HG02970 (cell line): ENCODE measurements around the gene LETM1.

Experiments
- ATAC-seq: cut with Tn5 transposase; IDR thresholded peaks from one replicate; pipeline ENCODE4 v1.9.1; 2021; ENCODE audit warnings: mild to moderate bottlenecking, moderate library complexity, moderate number of reproducible peaks; ENCODE audit not compliant: unreplicated experiment, low FRiP score

The LETM1 gene

DNA sequence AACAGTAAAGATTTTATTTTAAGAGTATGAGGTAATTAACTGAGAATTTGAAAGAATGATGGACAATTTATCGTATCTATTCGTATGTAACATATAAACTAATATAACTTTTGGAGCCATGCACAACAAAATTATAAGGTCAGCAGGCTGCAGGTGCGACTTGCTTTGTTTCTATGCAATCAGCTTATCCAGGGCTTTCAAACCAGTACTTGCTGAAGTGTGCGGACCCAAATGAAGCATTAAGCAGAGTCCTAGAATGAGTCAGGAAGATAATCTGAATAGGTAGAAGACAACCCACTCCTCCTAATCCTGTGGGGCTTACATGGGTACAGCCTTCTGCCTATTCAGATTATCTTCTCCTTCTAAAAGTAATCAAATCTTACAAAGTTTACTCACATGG is 17.3 kb upstream of the LETM1 start:
- ATAC-seq = no peak

GRCh38 chr4:1872870-1873269 is 16.9 kb upstream of the LETM1 start:
- ATAC-seq = no peak

DNA sequence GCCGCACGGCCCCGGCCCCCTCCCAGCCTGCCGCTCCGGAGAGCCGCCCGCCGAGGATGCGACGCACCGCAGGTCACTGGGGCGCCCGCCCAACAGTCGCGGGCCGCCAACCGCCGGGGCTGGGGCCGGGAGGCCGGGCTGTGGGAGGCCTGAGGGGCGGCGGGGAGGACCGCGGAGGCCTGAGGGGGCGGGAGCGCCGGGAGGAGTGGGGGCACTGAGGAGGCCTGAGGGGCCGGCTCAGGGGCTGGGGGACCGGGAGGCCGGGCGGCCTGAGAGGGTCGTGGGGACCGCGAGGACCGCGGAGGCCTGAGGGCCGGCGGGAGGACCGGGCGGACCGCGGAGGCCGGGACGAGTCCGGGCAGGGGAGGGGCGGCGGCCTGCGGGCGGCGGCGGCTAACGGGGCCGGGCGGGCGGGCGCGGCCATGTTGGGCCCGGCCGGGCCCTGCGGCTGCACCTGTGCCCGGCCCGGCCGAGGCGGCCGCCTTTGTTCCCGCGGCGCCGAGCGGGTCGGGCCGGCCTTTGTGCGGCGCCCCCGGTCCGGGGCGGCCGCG is 15.6 kb upstream of the LETM1 start:
- no peak for ATAC-seq

DNA sequence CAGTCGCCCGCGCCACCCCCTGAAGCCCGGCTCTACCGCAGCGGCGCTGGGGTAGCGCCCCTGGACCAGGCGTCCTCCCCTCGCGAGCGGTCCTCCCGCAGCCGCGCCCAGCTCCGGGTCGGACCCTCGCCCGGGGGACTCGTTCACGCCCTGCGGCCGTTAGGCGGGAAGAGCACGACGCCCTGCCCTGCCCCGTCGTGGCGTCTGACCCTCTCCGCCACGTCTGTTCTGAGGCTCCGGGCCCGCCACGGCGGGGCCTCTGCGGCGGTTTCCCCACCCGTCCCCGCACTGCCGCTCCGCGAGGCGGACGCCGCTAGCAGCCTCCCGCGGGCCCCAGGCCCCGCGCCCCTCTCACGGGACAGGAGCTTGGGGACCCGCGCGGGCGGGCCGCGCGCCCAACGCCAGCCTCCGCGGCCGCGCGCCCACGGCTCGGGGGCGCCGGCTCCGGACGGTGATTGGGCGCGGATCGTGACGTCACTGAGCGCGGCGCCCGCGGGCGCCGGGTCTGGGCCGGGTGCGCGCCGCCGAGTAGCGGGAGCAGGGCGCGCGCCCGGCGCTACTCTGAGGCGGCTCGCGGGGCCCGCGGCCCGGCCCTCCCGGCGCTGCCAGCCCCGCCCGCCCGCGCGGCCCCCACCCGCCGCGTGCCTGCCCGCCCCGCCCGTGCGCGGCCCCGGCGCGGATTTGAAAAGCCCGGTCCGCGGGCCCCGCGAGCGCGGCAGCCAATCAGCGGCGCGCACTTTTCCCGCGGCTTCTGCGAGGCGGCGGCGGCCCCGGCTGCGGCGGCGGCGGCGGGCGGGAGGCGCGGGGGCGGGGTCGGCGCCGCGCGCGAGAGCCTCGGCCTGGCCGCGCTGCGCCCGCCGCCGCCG is 14.9 kb upstream of the LETM1 start, which contains the start of gene NSD2:
Gene NSD2, plus strand, starts transcription at position 816 of the 866 bp plus-strand sequence. CDS start 29,262 bp downstream, outside the sequence.
- ATAC-seq = peak; percentile 74

GRCh38 chr4:1870328-1870577 is 14.3 kb upstream of the LETM1 start:
- ATAC-seq = peak; percentile 38

DNA sequence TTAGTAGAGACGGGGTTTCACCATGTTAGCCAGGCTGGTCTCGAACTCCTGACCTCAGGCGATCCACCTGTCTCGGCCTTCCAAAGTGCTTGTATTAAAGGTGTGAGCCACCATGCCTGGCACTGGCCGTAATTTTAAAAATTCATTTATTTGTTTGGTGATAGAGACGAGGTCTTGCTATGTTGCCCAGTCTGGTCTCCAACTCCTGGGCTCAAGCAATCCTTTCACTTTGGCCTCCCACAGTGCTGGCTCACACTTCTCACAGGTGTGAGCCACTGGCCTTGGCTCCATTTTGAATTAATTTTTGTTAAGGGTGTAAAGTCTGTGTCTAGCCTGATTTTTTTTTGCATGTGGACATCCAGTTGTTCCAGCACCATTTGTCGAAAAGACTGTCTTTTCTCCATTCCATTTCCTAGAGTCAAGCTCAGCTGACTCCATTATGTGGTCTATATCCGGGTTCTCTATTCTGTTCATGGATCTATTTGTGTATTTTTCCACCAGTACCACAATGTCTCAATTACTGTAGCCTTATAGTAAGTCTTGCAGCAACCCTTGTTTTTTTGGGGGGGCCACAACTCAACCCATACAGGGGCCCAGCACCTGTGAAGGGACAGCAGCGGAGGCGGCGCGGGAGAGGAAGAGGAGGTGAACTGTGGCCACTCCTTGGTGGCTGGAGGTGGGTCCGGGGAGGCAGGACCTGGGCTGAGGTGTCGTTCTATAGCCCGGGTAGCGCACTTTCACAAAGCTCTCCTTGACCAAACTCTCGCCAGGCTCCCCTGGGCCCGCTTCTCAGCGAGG is 13.8 kb upstream of the LETM1 start:
- no peak for ATAC-seq

DNA sequence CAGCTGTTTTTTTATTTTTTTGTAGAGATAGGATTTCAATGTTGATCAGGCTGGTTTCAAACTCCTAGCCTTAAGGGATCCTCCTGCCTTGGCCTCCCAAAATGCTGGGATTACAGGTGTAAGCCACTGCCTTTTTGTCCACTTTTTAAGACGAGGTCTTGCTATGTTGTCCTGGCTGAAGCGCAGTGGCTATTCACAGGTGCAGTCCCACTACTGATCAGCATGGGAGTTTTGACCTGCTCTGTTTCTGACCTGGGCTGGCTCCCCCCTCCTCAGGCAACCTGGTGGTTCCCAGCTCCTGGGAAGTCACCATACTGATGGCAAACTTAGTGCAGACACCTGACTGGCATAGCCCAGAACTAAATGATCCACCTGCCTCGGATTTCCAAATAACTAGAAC is 13.0 kb upstream of the LETM1 start:
- ATAC-seq = no peak

DNA sequence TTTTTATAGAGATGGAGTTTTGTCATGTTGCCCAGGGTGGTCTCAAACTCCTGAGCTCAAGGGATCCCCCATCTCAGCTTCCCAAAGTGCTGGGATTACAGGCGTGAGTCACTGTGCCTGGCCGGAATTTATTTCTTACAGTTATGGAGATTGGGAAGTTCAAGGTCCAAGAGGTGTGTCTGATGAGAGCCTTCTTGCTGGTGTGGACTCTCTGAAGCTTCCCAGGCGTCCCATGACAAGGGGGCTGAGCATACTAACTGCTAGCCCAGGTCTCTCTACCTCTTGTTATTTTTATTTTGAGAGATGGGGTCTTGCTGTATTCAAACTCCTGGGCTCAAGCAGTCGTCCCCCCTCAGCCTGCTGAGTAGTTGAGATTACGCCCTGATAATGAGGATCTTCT is 12.3 kb upstream of the LETM1 start:
- no peak for ATAC-seq

DNA sequence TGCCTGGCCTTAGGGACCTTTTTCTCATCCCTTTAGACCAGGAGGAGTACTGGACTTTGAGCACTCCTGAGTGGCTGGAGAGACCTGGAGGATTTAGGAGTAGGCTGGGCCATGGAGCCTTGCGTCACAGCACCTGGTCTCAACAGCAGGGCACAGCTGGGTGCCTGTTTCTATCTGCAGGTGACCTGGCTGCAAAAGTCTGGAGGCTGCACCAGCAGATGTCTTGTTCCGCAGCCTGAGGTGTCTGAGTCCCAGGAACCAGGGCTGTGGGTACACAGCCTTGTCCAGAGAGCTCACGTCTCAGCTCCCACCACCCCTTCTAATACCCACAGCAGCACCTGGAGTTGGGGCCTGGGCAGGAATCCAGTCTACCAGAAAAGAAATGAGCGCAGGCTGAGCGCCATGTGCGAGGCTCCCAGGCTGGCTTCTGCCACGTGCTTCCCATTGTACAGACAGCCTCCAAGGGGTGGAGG is 10.3 kb upstream of the LETM1 start:
- ATAC-seq = no peak

GRCh38 chr4:1864076-1865008 is 8.4 kb upstream of the LETM1 start:
- ATAC-seq = no peak

DNA sequence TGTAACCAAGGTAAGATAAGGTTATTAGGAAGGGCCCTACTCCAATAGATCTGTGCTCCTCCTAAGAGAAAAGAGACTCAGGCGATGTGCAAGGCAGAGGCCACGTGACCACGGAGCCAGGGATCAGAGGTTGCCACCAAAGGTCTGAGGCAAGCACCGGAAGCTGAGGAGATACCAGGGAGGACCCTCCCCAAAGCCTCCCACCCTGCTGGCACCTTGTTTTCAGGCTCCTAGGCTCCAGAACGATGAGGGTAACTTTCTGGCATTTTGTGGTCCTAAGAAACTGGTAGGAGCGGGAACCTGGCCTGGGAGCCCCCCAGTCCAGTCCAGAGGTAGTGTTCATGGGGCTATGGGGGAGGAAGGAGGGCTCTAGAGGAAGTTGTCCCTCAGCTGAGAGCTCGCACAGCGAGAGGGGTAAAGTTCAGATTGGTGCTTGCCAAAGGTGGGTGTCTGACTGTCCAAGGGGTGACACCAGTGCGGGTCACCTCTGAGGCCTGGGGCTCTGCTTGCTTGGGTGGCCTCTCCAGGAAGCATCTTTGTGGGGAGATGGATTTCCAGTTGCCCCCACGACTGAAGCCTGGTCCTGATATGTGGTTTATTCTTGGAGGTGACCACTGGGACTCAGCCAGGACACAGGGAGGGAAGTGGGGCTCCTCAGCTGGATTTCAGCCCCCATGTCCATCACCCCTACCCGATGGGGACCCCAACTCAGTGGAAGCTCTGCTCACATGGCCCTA is 7.5 kb upstream of the LETM1 start:
- ATAC-seq = no peak

DNA sequence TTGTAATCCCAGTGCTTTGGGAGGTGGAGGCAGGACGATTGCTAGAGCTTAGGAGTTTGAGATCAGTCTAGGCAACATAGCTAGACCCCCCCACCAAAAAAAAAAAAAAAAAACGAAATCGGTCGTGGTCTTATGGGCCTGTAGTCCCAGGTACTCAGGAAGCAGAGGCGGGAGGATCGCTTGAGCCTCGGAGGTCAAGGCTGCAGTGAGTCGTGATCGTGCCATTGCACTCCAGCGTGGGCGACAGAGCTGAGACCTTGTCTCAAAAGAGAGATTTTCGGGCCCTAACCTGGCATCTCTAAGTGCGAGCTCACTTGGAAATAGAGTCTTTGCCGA is 7.0 kb upstream of the LETM1 start:
- no peak for ATAC-seq

DNA sequence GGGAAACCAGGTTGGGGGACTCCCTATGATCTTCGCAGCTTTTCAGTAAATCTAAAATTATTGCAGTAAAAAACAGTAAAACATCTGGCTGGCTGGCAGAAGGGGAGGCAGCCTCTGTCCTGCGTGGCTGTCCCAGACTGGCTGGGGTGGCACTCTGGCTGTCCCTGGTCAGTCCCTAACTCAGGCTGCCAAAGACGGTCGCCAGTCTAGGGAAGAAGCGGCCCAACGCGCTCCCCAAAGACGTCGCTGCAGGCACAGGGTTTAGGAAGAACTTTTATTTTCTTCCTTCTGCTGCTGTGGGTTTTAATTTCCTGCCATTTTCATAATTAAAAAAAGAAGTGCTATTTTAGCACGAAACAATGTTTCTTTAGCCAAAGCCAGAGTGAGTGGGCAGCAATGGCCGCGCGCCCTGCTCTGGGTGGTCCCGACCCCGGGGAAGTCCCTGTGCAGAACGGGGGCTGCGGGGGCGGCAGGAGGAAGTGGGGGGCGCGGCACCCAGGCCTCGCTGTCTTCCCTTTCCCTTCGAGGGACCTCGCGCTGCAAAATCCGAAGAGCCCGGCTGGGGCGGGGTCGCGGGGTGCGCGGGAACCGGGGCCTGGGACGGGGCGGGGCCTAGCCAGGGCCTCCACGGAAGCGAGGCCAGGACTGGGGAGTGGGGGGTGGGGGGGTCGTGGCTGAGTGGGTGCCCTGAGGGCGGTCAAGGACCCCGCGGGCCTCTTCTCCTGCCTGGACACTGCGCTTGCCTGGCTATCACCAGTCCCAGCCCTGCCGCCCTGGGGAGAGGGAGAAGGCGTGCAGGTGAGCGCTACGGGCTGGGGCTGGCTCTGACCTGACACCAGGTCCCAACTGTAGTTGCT is 6.3 kb upstream of the LETM1 start:
- no peak for ATAC-seq

GRCh38 chr4:1859389-1859753 is 3.4 kb upstream of the LETM1 start:
- no peak for ATAC-seq

DNA sequence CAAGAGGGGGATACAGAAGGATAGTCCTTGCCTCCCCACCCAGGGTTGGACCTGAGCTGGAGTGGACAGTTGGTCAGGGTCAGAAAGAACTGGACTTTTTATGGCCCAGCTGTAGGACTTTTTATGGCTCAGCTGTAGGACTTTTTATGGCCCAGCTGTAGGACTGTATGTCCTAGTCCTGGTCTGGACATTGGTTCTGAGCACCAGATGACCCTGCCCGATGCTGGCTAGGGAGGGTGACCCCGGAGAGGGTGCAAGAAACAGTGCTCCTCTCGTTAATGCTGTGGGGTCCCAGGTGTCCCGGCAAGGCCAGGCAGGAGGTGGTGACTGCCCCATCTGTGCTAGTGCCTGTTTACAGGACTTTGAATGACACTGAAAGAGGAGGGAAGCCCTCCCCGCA is 2.0 kb upstream of the LETM1 start:
- no peak for ATAC-seq

DNA sequence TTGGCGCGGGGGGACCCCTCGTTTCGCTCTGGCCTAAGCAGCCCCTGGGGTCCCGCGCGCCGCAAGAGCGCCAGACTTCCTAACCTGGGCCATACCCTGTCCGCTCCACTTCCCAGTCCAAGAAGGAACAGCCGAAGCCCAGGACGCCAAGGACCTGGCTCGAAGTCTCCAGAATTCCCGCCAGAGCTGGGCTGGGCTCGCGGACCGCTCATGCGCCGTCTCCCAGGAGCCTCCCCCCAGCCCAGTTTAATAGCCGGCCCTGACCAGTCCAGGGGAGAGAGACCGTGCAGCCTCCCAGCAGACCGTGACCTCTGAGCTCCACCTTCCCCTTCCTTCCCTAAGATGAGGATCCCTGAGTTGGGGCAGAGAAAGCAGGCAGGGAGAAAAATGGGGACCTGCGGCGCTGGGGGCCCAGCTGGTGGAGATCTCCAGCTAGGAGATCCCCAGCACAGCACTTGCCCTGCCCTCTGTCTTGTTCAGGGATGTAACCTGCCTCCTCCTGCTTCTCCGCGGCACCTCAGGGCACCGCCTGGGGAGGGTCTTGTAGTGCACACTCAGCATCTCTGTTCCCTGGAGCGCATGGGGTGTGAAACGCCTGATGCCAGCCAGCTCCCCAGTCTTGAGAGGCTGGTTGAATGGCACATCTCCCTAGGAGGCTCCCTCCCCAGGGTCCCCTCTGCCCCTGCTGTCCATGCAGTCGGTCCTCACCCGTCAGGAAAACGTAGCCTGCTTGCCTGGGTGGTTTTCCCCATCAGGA is 1.2 kb upstream of the LETM1 start:
- no peak for ATAC-seq

DNA sequence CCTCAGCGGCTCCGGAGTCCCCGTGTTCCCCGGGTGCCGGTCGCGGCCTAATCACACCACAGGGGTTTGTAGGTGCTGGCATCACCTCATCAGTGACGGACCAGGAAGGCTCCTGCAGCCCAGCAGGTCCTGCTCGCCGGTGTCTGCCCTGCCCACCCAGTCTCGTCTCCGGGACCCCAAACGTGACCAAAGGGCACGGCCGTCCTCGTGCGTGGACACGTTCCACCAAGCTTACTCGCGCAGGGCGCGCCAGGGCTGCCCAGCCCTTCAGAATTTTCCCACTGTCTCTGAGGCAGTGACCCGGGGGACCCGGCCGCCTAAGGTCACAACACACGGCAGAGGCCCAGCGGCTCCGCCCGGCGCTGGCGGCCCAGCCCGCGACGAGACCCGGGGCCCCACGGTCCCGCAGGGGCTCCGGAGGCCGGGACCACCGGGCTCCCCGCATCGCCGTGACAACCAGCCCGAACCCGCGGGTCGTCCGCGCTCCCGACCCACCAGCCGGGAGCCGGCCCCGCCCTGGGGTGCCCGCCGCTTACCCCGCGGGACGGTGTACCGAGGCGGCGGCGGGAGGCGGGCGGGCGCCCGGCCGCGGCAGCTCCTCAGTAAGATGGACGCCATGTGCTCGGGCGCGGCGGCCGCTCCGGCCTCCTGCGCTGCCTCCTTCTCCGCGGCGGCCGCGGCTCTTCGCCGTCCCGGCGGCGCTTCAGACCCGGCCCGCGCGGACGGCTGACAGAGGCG is 454 bp downstream of the LETM1 start:
- peak; percentile 26 for ATAC-seq

DNA sequence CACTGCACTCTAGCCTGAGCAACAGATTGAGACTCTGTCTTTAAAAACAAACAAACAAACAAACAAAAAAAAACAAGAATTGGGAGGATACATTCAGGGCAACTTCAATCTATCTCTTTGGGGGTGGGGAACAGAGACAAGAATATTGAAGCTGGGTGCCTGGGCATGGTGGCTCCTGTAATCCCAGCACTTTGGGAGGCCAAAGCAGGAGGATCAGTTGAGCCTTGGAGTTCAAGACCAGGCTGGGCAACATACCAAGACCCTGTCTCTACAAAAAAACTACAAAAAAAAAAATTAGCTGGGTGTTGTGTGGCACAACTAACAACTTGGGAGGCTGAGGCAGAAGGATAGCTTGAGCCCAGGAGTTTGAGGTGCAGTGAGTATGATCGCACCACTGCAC is 1.2 kb downstream of the LETM1 start:
- no peak for ATAC-seq
